ENCODE results near the gene TMEM129. TPM values are rescaled to one million over a fixed set of nuclear protein-coding genes. Genes with fewer than 3 reads are reported as not detected.

TMEM129 gene
- total RNA-seq, 1 experiment from 2014 or later: 54.9 TPM

DNA sequence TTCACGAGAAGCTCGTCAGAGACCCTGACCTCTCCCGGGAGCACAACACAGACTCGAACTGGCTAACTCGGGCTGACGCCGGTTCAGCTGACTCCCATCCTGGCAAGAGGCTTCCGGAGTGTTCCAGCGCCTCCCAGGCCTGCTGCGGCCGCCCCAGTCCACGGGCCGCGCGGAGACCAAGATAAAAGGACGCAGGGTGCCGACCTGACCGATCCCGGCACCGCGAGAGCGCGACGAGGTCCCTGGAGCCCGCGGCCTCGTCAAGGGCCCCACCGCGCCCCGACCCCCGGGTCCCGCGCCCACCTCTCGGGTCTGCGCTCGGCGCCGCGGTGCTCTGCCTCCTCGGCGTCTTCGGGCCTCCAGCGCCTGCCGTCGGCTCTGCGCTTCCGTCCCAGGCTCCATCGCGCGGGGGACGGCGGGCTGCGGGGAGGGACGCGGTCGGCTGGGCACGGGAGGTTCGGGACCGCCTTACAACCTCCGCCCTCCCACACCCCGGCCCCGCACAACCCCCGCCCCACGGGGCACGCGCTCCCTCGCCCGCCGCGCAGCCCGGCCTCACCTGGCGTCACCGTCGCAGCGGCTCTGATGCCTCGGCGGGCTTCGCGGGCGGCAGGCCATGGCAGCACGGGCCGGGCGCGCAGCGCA, 9.4 kb downstream of the TMEM129 start:
- POLR2A ChIA-PET: interaction anchor here (0.9 to 1.8 kb wide), 3 partner anchors 9 to 33 kb away, joined by 3 to 16 read pairs (median 4); partner anchors contain the start of genes TACC3 and TMEM129
- Mint-ChIP-seq H3K9me3 (no peaks in the 10 kb centered on the region), H3K27me3 (ENCODE audit: low read depth) (peaks cover 2% of the 10 kb centered on the region; the same call in 1 of the 2 replicates), H3K4me3 (peak overlapping the region; percentile 94), H3K36me3 (peaks cover 17% of the 10 kb centered on the region), H3K4me1 (peaks cover 27% of the 10 kb centered on the region), H3K27ac (peak overlapping the region; percentile 95)
- CTCF ChIA-PET: interaction anchor here (1.3 to 3.4 kb wide), 5 partner anchors 15 to 199 kb away, joined by 3 to 24 read pairs (median 5); no protein-coding TSS in a partner anchor
- ATAC-seq: peak; percentile 8
- TF ChIP-seq ZNF219 (CRISPR knock-in tag; IDR thresholded peaks at IDR 0.05; ENCODE audit: borderline replicate concordance) (0 out of 2 replicates have a peak, but pooled peaks have one; percentile 62), NFATC4 (CRISPR knock-in tag; IDR thresholded peaks at IDR 0.05) (no peak), TEAD1 (CRISPR knock-in tag; IDR thresholded peaks at IDR 0.05) (0 out of 2 replicates have a peak, but pooled peaks have one; percentile 54), SMAD3 (CRISPR knock-in tag; IDR thresholded peaks at IDR 0.05; ENCODE audit: borderline replicate concordance) (no peak), USF2 (CRISPR knock-in tag; IDR thresholded peaks at IDR 0.05) (peak; percentile 4; the same call in 1 of the 2 replicates), JUN (CRISPR knock-in tag; IDR thresholded peaks at IDR 0.05) (0 out of 2 replicates have a peak, but pooled peaks have one; percentile 18), MXD4 (CRISPR knock-in tag; IDR thresholded peaks at IDR 0.05; ENCODE audit: borderline replicate concordance) (no peak), NR2C2 (CRISPR knock-in tag; IDR thresholded peaks at IDR 0.05) (no peak), TCF7 (CRISPR knock-in tag; IDR thresholded peaks at IDR 0.05; ENCODE audit: low read depth) (peak; percentile 41; the same call in 1 of the 2 replicates), ZNF263 (CRISPR knock-in tag; IDR thresholded peaks at IDR 0.05; ENCODE audit: low read depth) (0 out of 2 replicates have a peak, but pooled peaks have one; percentile 24), SMAD4 (CRISPR knock-in tag; IDR thresholded peaks at IDR 0.05) (no peak), ZMAT4 (CRISPR knock-in tag; IDR thresholded peaks at IDR 0.05) (no peak)
- TF ChIP-seq, protein P1, sequence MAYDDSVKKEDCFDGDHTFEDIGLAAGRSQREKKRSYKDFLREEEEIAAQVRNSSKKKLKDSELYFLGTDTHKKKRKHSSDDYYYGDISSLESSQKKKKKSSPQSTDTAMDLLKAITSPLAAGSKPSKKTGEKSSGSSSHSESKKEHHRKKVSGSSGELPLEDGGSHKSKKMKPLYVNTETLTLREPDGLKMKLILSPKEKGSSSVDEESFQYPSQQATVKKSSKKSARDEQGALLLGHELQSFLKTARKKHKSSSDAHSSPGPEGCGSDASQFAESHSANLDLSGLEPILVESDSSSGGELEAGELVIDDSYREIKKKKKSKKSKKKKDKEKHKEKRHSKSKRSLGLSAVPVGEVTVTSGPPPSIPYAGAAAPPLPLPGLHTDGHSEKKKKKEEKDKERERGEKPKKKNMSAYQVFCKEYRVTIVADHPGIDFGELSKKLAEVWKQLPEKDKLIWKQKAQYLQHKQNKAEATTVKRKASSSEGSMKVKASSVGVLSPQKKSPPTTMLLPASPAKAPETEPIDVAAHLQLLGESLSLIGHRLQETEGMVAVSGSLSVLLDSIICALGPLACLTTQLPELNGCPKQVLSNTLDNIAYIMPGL (CRISPR knock-in tag; IDR thresholded peaks at IDR 0.05): peak; percentile 57; the same call in 1 of the 2 replicates
- TF ChIP-seq, protein P2, sequence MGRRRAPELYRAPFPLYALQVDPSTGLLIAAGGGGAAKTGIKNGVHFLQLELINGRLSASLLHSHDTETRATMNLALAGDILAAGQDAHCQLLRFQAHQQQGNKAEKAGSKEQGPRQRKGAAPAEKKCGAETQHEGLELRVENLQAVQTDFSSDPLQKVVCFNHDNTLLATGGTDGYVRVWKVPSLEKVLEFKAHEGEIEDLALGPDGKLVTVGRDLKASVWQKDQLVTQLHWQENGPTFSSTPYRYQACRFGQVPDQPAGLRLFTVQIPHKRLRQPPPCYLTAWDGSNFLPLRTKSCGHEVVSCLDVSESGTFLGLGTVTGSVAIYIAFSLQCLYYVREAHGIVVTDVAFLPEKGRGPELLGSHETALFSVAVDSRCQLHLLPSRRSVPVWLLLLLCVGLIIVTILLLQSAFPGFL (CRISPR knock-in tag; IDR thresholded peaks at IDR 0.05; ENCODE audit: borderline replicate concordance): no peak
- peak; percentile 43 for DNase-seq (ENCODE audit: low spot score)

DNA sequence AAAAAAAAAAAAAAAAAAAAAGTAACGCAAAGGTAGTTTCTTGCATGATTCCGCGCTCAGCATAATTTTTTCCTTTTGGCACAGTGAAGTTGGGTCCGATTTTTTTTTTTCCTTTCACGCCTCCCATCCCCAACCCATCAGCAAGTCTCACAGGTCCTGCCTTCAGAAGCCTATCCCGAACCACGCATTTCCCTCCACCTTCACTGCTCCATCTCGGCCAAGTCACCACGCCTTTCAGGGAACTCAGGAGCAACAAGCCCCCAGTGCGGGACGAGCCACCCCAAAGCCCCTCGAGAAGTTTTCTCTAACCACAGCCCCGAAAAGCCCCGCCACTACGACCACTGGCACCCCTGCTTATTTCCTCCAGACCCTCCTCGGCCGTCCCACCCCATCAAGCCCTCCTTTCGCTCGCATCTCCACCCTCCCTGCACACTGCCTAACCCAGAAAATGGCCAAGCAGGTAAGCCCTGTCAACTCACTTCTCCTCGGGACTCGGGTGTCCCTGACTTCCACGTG, 10.0 kb downstream of the TMEM129 start:
- CTCF ChIA-PET: interaction anchor here (1.3 to 3.4 kb wide), 4 partner anchors 16 to 200 kb away, joined by 3 to 24 read pairs (median 5); no protein-coding TSS in a partner anchor
- Mint-ChIP-seq H3K4me1 (peaks cover 27% of the 10 kb centered on the region), H3K27ac (peak overlapping the region; percentile 95), H3K4me3 (peak overlapping the region; percentile 94), H3K9me3 (no peaks in the 10 kb centered on the region), H3K27me3 (ENCODE audit: low read depth) (peaks cover 2% of the 10 kb centered on the region; the same call in 1 of the 2 replicates), H3K36me3 (peaks cover 21% of the 10 kb centered on the region)
- ATAC-seq (no peak), DNase-seq (ENCODE audit: low spot score) (no peak)
- POLR2A ChIA-PET: interaction anchor here (0.9 to 1.8 kb wide), 2 partner anchors 10 to 33 kb away, joined by 3 to 16 read pairs; partner anchors contain the start of genes TACC3 and TMEM129
- TF ChIP-seq ATF3 (CRISPR knock-in tag; conservative IDR thresholded peaks at IDR 0.05) (no peak), IRF2 (CRISPR knock-in tag; IDR thresholded peaks at IDR 0.05; ENCODE audit: borderline replicate concordance, low read depth) (no peak), ZNF416 (CRISPR knock-in tag; IDR thresholded peaks at IDR 0.05) (no peak), FOXP1 (CRISPR knock-in tag; IDR thresholded peaks at IDR 0.05; ENCODE audit: borderline replicate concordance) (no peak), GTF2I (CRISPR knock-in tag; conservative IDR thresholded peaks at IDR 0.05) (no peak), ELF4 (CRISPR knock-in tag; IDR thresholded peaks at IDR 0.05; ENCODE audit: low read depth) (no peak), TEAD4 (CRISPR knock-in tag; IDR thresholded peaks at IDR 0.05) (no peak), ZSCAN18 (CRISPR knock-in tag; IDR thresholded peaks at IDR 0.05) (no peak), ATF1 (CRISPR knock-in tag; IDR thresholded peaks at IDR 0.05) (no peak), SP1 (CRISPR knock-in tag; conservative IDR thresholded peaks at IDR 0.05) (no peak)
- TF ChIP-seq, protein P3, sequence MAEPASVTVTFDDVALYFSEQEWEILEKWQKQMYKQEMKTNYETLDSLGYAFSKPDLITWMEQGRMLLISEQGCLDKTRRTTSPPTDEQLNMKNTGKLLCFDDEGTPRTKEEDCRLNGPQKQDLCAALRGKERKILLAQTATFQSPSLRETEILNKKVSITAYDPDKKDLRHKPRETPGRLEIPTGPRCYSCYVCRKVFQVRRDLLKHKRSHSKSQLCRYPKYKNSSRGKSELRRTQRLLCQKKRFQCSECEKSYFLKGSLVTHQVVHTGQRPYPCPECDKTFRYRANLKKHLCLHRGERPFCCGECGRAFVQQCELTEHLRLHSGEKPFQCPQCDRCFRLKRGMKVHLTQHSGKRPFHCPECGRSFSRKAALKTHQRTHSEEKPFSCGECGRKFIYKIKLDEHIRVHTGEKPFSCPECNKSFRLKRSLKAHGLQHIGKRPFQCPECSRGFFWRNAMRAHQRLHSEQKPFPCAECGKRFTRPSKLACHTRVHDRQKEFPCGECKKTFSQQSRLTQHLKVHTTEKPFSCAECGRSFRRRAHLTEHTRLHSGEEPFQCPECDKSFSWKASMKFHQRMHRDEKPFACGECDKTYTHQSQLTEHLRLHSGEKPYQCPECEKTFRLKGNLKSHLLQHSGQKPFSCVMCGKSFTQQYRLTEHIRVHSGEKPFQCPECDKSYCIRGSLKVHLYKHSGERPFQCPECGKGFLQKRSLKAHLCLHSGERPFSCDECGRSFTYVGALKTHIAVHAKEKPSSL (CRISPR knock-in tag; conservative IDR thresholded peaks at IDR 0.05): no peak
